ENCODE results near the gene TMEM178B.

TMEM178B gene

GRCh38 chr7:141417506-141417905, 343.6 kb downstream of the TMEM178B start:
- Histone ChIP-seq H3K27me3 (replicated peaks; ENCODE audit: control insufficient read depth, insufficient read depth, low read length) (no peaks in the 10 kb centered on the region), H3K9me3 (ENCODE audit: control insufficient read depth, low read length) (no peaks in the 10 kb centered on the region), H3K36me3 (ENCODE audit: control insufficient read depth, insufficient read depth, low read length, severe bottlenecking) (no peaks in the 10 kb centered on the region), H3K4me1 (ENCODE audit: control insufficient read depth, insufficient read depth, low read length) (no peaks in the 10 kb centered on the region), H3K9ac (ENCODE audit: low read length) (no peak overlapping the region), H3K4me3 (ENCODE audit: low read length) (no peak overlapping the region)
- DNase-seq (ENCODE audit: low read depth), result no peak

GRCh38 chr7:141418066-141418465, 344.2 kb downstream of the TMEM178B start:
- H3K27me3 ChIP-seq (replicated peaks; ENCODE audit: control insufficient read depth, insufficient read depth, low read length), result no peaks in the 10 kb centered on the region
- H3K4me3 ChIP-seq (ENCODE audit: low read length), result no peak overlapping the region
- no peak overlapping the region for H3K9ac ChIP-seq (ENCODE audit: low read length)
- no peaks in the 10 kb centered on the region for H3K4me1 ChIP-seq (ENCODE audit: control insufficient read depth, insufficient read depth, low read length)
- no peaks in the 10 kb centered on the region for H3K9me3 ChIP-seq (ENCODE audit: control insufficient read depth, low read length)
- DNase-seq (ENCODE audit: low read depth), result no peak
- H3K36me3 ChIP-seq (ENCODE audit: control insufficient read depth, insufficient read depth, low read length, severe bottlenecking), result no peaks in the 10 kb centered on the region

- no peaks in the 10 kb centered on the region for H3K4me1 ChIP-seq (ENCODE audit: control insufficient read depth, insufficient read depth, low read length)
- H3K4me3 ChIP-seq (ENCODE audit: low read length), result no peak overlapping the region
- H3K9ac ChIP-seq (ENCODE audit: low read length), result no peak overlapping the region
- DNase-seq (ENCODE audit: low read depth), result no peak
- H3K27me3 ChIP-seq (replicated peaks; ENCODE audit: control insufficient read depth, insufficient read depth, low read length), result no peaks in the 10 kb centered on the region
- no peaks in the 10 kb centered on the region for H3K36me3 ChIP-seq (ENCODE audit: control insufficient read depth, insufficient read depth, low read length, severe bottlenecking)
- no peaks in the 10 kb centered on the region for H3K9me3 ChIP-seq (ENCODE audit: control insufficient read depth, low read length)
Observed at GRCh38 chr7:141421306-141421705, 347.4 kb downstream of the TMEM178B start.

- no peaks in the 10 kb centered on the region for H3K36me3 ChIP-seq (ENCODE audit: control insufficient read depth, insufficient read depth, low read length, severe bottlenecking)
- no peak for DNase-seq (ENCODE audit: low read depth)
- no peaks in the 10 kb centered on the region for H3K27me3 ChIP-seq (replicated peaks; ENCODE audit: control insufficient read depth, insufficient read depth, low read length)
- peaks cover 7% of the 10 kb centered on the region for H3K9me3 ChIP-seq (ENCODE audit: control insufficient read depth, low read length)
- H3K9ac ChIP-seq (ENCODE audit: low read length), result no peak overlapping the region
- H3K4me1 ChIP-seq (ENCODE audit: control insufficient read depth, insufficient read depth, low read length), result no peaks in the 10 kb centered on the region
- H3K4me3 ChIP-seq (ENCODE audit: low read length), result no peak overlapping the region
Observed at GRCh38 chr7:141427134-141427533, 353.3 kb downstream of the TMEM178B start.

- no peak overlapping the region for H3K9ac ChIP-seq (ENCODE audit: low read length)
- DNase-seq (ENCODE audit: low read depth), result no peak
- H3K4me1 ChIP-seq (ENCODE audit: control insufficient read depth, insufficient read depth, low read length), result no peaks in the 10 kb centered on the region
- H3K27me3 ChIP-seq (replicated peaks; ENCODE audit: control insufficient read depth, insufficient read depth, low read length), result no peaks in the 10 kb centered on the region
- no peaks in the 10 kb centered on the region for H3K36me3 ChIP-seq (ENCODE audit: control insufficient read depth, insufficient read depth, low read length, severe bottlenecking)
- no peak overlapping the region for H3K4me3 ChIP-seq (ENCODE audit: low read length)
- H3K9me3 ChIP-seq (ENCODE audit: control insufficient read depth, low read length), result peaks cover 7% of the 10 kb centered on the region
Observed at GRCh38 chr7:141430455-141431139, 356.7 kb downstream of the TMEM178B start.

- H3K9me3 ChIP-seq (ENCODE audit: control insufficient read depth, low read length), result peaks cover 7% of the 10 kb centered on the region
- no peak for DNase-seq (ENCODE audit: low read depth)
- no peak overlapping the region for H3K9ac ChIP-seq (ENCODE audit: low read length)
- H3K36me3 ChIP-seq (ENCODE audit: control insufficient read depth, insufficient read depth, low read length, severe bottlenecking), result no peaks in the 10 kb centered on the region
- no peaks in the 10 kb centered on the region for H3K4me1 ChIP-seq (ENCODE audit: control insufficient read depth, insufficient read depth, low read length)
- H3K27me3 ChIP-seq (replicated peaks; ENCODE audit: control insufficient read depth, insufficient read depth, low read length), result no peaks in the 10 kb centered on the region
- no peak overlapping the region for H3K4me3 ChIP-seq (ENCODE audit: low read length)
Observed at GRCh38 chr7:141431140-141431479, 357.2 kb downstream of the TMEM178B start.

GRCh38 chr7:141431711-141432110, 357.8 kb downstream of the TMEM178B start:
- Histone ChIP-seq H3K9ac (ENCODE audit: low read length) (no peak overlapping the region), H3K36me3 (ENCODE audit: control insufficient read depth, insufficient read depth, low read length, severe bottlenecking) (no peaks in the 10 kb centered on the region), H3K4me3 (ENCODE audit: low read length) (no peak overlapping the region), H3K27me3 (replicated peaks; ENCODE audit: control insufficient read depth, insufficient read depth, low read length) (no peaks in the 10 kb centered on the region), H3K9me3 (ENCODE audit: control insufficient read depth, low read length) (peaks cover 7% of the 10 kb centered on the region), H3K4me1 (ENCODE audit: control insufficient read depth, insufficient read depth, low read length) (no peaks in the 10 kb centered on the region)
- DNase-seq (ENCODE audit: low read depth), result no peak

GRCh38 chr7:141433698-141434097, 359.8 kb downstream of the TMEM178B start:
- Histone ChIP-seq H3K4me3 (ENCODE audit: low read length) (no peak overlapping the region), H3K9ac (ENCODE audit: low read length) (no peak overlapping the region), H3K9me3 (ENCODE audit: control insufficient read depth, low read length) (no peaks in the 10 kb centered on the region), H3K36me3 (ENCODE audit: control insufficient read depth, insufficient read depth, low read length, severe bottlenecking) (no peaks in the 10 kb centered on the region), H3K4me1 (ENCODE audit: control insufficient read depth, insufficient read depth, low read length) (no peaks in the 10 kb centered on the region), H3K27me3 (replicated peaks; ENCODE audit: control insufficient read depth, insufficient read depth, low read length) (no peaks in the 10 kb centered on the region)
- DNase-seq (ENCODE audit: low read depth), result no peak

- Histone ChIP-seq H3K9ac (ENCODE audit: low read length) (no peak overlapping the region), H3K4me3 (ENCODE audit: low read length) (no peak overlapping the region), H3K9me3 (ENCODE audit: control insufficient read depth, low read length) (no peaks in the 10 kb centered on the region), H3K27me3 (replicated peaks; ENCODE audit: control insufficient read depth, insufficient read depth, low read length) (peaks cover 5% of the 10 kb centered on the region), H3K36me3 (ENCODE audit: control insufficient read depth, insufficient read depth, low read length, severe bottlenecking) (no peaks in the 10 kb centered on the region), H3K4me1 (ENCODE audit: control insufficient read depth, insufficient read depth, low read length) (no peaks in the 10 kb centered on the region)
- DNase-seq (ENCODE audit: low read depth), result no peak
Observed at GRCh38 chr7:141436139-141436538, 362.3 kb downstream of the TMEM178B start.

- Histone ChIP-seq H3K36me3 (ENCODE audit: control insufficient read depth, insufficient read depth, low read length, severe bottlenecking) (no peaks in the 10 kb centered on the region), H3K9ac (ENCODE audit: low read length) (no peak overlapping the region), H3K9me3 (ENCODE audit: control insufficient read depth, low read length) (no peaks in the 10 kb centered on the region), H3K4me3 (ENCODE audit: low read length) (no peak overlapping the region), H3K4me1 (ENCODE audit: control insufficient read depth, insufficient read depth, low read length) (no peaks in the 10 kb centered on the region), H3K27me3 (replicated peaks; ENCODE audit: control insufficient read depth, insufficient read depth, low read length) (peaks cover 5% of the 10 kb centered on the region)
- no peak for DNase-seq (ENCODE audit: low read depth)
Observed at GRCh38 chr7:141436575-141437075, 362.8 kb downstream of the TMEM178B start.

- Histone ChIP-seq H3K9ac (ENCODE audit: low read length) (no peak overlapping the region), H3K4me3 (ENCODE audit: low read length) (no peak overlapping the region), H3K9me3 (ENCODE audit: control insufficient read depth, low read length) (no peaks in the 10 kb centered on the region), H3K36me3 (ENCODE audit: control insufficient read depth, insufficient read depth, low read length, severe bottlenecking) (no peaks in the 10 kb centered on the region), H3K27me3 (replicated peaks; ENCODE audit: control insufficient read depth, insufficient read depth, low read length) (peaks cover 5% of the 10 kb centered on the region), H3K4me1 (ENCODE audit: control insufficient read depth, insufficient read depth, low read length) (no peaks in the 10 kb centered on the region)
- DNase-seq (ENCODE audit: low read depth), result no peak
Observed at GRCh38 chr7:141439164-141439563, 365.3 kb downstream of the TMEM178B start.

- H3K36me3 ChIP-seq (ENCODE audit: control insufficient read depth, insufficient read depth, low read length, severe bottlenecking), result no peaks in the 10 kb centered on the region
- H3K4me3 ChIP-seq (ENCODE audit: low read length), result no peak overlapping the region
- no peaks in the 10 kb centered on the region for H3K9me3 ChIP-seq (ENCODE audit: control insufficient read depth, low read length)
- peaks cover 5% of the 10 kb centered on the region for H3K27me3 ChIP-seq (replicated peaks; ENCODE audit: control insufficient read depth, insufficient read depth, low read length)
- H3K9ac ChIP-seq (ENCODE audit: low read length), result no peak overlapping the region
- H3K4me1 ChIP-seq (ENCODE audit: control insufficient read depth, insufficient read depth, low read length), result no peaks in the 10 kb centered on the region
- no peak for DNase-seq (ENCODE audit: low read depth)
Observed at GRCh38 chr7:141439776-141440175, 365.9 kb downstream of the TMEM178B start.
